K562 (cell line): ENCODE results near the gene RETREG2. TPM values are rescaled to one million over a fixed set of nuclear protein-coding genes. Genes with fewer than 3 reads are reported as not detected.

ENCODE experiments used
- CHAMP1 ChIP-seq: fragments of 450-650 bp; IDR thresholded peaks from 2 replicates; pipeline ENCODE4 v1.6.1; 2016; ENCODE audit warnings: mild to moderate bottlenecking
- CTCF ChIP-seq, 3 experiments: IDR thresholded peaks in 2 of 3; conservative IDR thresholded peaks in 1 of 3; 2 replicates each; pipeline ENCODE4 v1.5.1; 2011 to 2012; ENCODE audit warnings: low read length in 3 of 3, mild to moderate bottlenecking in 3 of 3, control low read depth in 2 of 3, improper control_type of control experiment in 1 of 3, inconsistent platforms in 1 of 3, low read depth in 1 of 3, mixed read lengths in 1 of 3, moderate library complexity in 1 of 3; ENCODE audit not compliant: insufficient read depth in 2 of 3
- MAFK ChIP-seq: IDR thresholded peaks from 2 replicates; pipeline ENCODE4 v1.6.1; 2011; ENCODE audit warnings: low read length, improper control_type of control experiment
- NFYB ChIP-seq: IDR thresholded peaks from 2 replicates; pipeline ENCODE4 v1.6.1; 2011; ENCODE audit warnings: mild to moderate bottlenecking, moderate library complexity; ENCODE audit not compliant: insufficient read length; ENCODE audit errors: extremely low read depth
- RBM25 ChIP-seq: fragments of 200-400 bp; formaldehyde crosslinking; IDR thresholded peaks from 2 replicates; pipeline ENCODE4 v1.6.1; 2018; ENCODE audit warnings: low read length, low read depth, moderate library complexity; ENCODE audit not compliant: severe bottlenecking
- SMAD4 ChIP-seq: fragments of 250-450 bp; sonication (Bioruptor Pico); conservative IDR thresholded peaks from 2 replicates; pipeline ENCODE4 v1.8.0; 2021; ENCODE audit warnings: inconsistent platforms, mild to moderate bottlenecking, moderate library complexity
- ZBTB9 ChIP-seq: fragments of 450-650 bp; formaldehyde crosslinking; IDR thresholded peaks from 2 replicates; pipeline ENCODE4 v1.4.0; 2020; ENCODE audit warnings: mild to moderate bottlenecking, moderate library complexity
- ZNF407 ChIP-seq: fragments of 450-650 bp; IDR thresholded peaks from 2 replicates; pipeline ENCODE4 v1.6.1; 2016; ENCODE audit warnings: low read depth
- ZNF766 ChIP-seq: fragments of 200-800 bp; sonication (Bioruptor generic); conservative IDR thresholded peaks from 2 replicates; pipeline ENCODE4 v1.6.1; 2016; ENCODE audit warnings: missing genetic modification characterization, missing compliant biosample characterization
- polyA plus RNA-seq, 8 experiments: library from polyadenylated mRNA; depleted of rRNA in 4 of 8; stranded (reverse) in 5 of 8; unstranded in 3 of 8; fragments of >200 nt; fragmentation: Nextera tagmentation in 2 of 8; fragmentation: Illumina TruSeq in 1 of 8; extraction: Ambion mirVana in 2 of 8; extraction: Trizol in 1 of 8; gene quantifications; 2 replicates each; pipeline versions ENCODE4 v1.2.1 to v1.2.3, GENCODE V29; 2011 to 2014; ENCODE audit warnings: inconsistent platforms in 1 of 8, missing spikeins in 1 of 8
- total RNA-seq, 7 experiments: library from RNA; depleted of rRNA in 6 of 7; stranded (reverse); fragments of >200 nt in 6 of 7; fragmentation: Illumina TruSeq in 2 of 7; extraction: Trizol in 2 of 7; gene quantifications; 2 replicates each; pipeline versions ENCODE4 v1.2.1 to v1.2.3, GENCODE V29; 2011 to 2021; ENCODE audit warnings: low replicate concordance in 1 of 7

The RETREG2 gene
- total and polyA plus RNA-seq, 9 of the 15 experiments (the other 6 are each of a cell fraction or from before 2014, with no cell fraction given) = 4.9 to 40.1 (median 19.2) TPM

GRCh38 chr2:219155054-219155644 lies 22.9 kb upstream of the RETREG2 start (continued):
- TF ChIP-seq ZNF407 (no peak), RBM25 (no peak), CTCF (IDR thresholded peaks at IDR 0.05 in 2 of 3, conservative IDR thresholded peaks at IDR 0.05 in 1 of 3; ENCODE audit: insufficient read depth in 2 of 3, low read depth in 1 of 3, low read length in 3 of 3) (peak; percentile 37 to 67 (median 59); a peak in 4 of 6 replicates), ZNF766 (CRISPR knock-in tag) (no peak), NFYB (no peak), SMAD4 (CRISPR knock-in tag) (no peak), MAFK (no peak), ZBTB9 (CRISPR knock-in tag) (no peak), CHAMP1 (no peak)
